Cardiac fibroblast (primary cell): Measurements from ENCODE around the gene SCN5A.

ENCODE experiments used
- DNase-seq, 2 donors: peaks; one replicate each; pipeline versions ENCODE4 v3.0.0 to v3.0.0-alpha.2; 2010; ENCODE audit warnings: low read depth in 2 of 2
- H3K4me3 ChIP-seq, 2 donors: replicated peaks in 1 of 2; 1 replicate in 1 of 2; 2 replicates in 1 of 2; pipeline ENCODE4 v1.5.1; 2011; ENCODE audit warnings: low read depth in 2 of 2, low read length in 2 of 2, mild to moderate bottlenecking in 2 of 2, moderate library complexity in 1 of 2
- TF ChIP-seq, protein P1 (sequence below): IDR thresholded peaks from one replicate; pipeline ENCODE4 v1.5.1; 2011; ENCODE audit warnings: low read depth, mild to moderate bottlenecking, low read length, inconsistent platforms

The SCN5A gene

DNA sequence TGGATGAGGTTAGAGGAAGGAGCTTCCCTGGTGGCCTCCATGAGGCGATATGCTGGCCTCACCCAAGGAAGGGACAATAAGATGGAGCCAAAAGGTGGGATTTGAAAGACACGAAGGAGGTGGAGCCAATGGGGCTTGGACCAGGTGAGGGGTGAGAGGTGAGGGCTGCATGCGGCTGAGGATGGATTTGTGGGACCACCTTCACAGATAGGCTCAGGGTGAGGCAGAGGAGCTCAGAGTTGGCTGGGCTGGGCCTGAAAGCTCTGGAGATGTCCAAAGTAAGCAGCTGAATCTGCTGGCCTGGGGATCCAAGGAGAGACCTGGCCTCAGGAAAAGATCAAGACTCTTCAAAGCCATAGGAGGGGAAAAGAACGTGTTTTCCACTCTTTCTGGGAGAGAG is 103.5 kb downstream of the SCN5A start:
- TF ChIP-seq, protein P1, sequence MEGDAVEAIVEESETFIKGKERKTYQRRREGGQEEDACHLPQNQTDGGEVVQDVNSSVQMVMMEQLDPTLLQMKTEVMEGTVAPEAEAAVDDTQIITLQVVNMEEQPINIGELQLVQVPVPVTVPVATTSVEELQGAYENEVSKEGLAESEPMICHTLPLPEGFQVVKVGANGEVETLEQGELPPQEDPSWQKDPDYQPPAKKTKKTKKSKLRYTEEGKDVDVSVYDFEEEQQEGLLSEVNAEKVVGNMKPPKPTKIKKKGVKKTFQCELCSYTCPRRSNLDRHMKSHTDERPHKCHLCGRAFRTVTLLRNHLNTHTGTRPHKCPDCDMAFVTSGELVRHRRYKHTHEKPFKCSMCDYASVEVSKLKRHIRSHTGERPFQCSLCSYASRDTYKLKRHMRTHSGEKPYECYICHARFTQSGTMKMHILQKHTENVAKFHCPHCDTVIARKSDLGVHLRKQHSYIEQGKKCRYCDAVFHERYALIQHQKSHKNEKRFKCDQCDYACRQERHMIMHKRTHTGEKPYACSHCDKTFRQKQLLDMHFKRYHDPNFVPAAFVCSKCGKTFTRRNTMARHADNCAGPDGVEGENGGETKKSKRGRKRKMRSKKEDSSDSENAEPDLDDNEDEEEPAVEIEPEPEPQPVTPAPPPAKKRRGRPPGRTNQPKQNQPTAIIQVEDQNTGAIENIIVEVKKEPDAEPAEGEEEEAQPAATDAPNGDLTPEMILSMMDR, result no peak
- H3K4me3 ChIP-seq, result no peak overlapping the region
- DNase-seq, result no peak

DNA sequence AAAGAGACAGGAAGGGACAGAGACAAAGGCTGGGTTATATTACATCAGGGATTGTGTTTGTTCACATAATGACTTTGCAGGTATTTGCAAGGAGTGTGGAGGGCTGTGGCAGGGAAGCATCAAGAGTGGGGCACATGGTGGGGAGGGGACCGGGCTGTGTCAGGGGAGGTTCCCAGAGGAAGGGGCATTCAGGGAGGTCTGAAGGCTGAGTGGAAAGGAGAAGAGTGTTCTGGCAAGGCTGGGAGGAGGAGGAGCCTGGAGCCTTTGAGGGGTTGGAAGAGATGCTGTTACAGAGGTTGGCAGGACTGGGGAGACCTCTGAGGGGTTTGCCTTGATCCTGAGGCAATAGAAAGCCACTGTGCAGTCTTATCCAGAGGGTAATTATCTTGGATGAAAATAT is 103.9 kb downstream of the SCN5A start:
- TF ChIP-seq, protein P1, result no peak
- DNase-seq, result no peak
- no peak overlapping the region for H3K4me3 ChIP-seq

DNA sequence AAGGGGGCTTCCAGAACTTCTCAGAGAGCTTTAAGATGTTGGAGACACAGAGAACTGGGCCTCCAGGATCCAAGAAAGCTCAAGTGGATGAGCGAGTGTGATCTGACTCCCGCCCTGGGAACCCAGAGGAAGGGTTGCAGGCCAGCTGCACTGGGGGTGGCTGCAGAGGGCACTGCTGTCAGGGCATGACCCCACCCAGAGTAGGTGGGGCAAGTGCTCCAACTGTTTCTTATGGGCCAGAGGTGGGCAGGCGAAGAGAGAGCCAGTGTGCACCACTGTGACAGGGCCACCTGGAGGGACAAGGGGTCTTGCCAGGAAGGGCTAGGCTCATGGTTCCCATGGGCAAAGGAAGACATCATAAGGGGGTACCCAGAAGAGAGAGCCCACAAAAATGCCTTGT is 104.6 kb downstream of the SCN5A start:
- TF ChIP-seq, protein P1, result no peak
- no peak overlapping the region for H3K4me3 ChIP-seq
- no peak for DNase-seq

DNA sequence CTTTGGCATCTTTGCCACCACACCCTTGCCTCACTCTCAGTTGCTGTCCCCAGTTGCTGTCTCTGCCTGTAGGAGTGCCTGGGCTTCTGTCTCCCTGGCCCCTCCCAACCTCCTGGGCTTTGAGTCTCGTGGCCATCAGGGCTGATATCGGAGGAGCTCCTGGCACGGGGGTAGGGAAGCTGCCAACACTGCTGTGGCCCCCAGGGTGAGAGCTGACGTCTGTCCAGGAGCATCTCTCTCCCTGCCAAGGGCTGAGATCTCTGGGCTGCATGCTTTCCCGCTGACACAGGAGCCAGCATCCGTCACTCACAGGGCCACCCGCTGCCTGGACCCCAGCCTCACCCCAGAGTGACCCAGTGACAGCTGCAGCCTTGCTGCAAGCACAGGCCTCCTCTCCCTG is 105.9 kb downstream of the SCN5A start:
- TF ChIP-seq, protein P1, result no peak
- H3K4me3 ChIP-seq, result no peak overlapping the region
- DNase-seq, result peak in 1 of 2 donors; percentile 44

DNA sequence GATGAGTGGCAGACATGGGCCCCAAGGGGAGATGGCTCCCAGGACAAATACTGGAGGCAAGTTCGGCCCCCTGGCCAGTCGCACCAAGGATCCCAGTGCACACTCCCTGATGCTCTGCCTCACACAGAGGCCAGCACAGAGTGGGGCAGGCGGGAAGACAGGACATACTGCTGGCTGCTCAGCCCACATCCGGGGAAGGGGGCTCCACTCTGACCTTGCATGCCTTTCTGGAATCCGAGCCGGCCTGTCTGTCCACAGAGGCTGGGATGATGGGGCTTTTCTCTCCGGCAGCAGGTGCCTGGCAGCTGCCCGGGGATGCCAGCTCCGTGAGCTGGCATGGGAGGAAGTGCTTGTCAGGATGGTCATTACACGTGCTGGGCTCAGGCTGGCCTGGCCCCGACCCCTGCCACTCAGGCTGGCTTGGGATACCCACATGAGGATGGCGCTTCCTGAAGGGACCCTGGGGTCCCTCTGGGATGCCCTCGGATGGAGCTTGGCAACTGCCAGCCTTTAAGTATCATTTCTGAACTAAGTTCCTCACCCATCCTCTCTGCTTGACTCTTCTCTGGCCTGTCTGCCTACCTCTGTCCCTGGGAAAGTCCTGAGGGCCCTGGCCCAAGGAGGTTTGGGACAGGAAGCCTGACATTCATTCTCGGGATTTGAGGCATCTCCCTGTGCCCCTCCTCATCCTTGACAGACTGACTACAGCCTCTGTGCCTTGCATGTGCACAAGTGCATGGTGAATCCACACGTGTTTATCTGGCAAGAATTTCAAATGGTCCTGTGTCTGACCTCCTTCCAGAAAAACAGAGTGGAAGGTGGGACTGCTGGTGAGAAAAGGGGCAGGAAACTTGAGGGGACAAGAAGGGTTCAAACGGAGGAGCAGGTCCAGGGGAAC is 106.8 kb downstream of the SCN5A start:
- TF ChIP-seq, protein P1, result no peak
- H3K4me3 ChIP-seq, result no peak overlapping the region
- no peak for DNase-seq

DNA sequence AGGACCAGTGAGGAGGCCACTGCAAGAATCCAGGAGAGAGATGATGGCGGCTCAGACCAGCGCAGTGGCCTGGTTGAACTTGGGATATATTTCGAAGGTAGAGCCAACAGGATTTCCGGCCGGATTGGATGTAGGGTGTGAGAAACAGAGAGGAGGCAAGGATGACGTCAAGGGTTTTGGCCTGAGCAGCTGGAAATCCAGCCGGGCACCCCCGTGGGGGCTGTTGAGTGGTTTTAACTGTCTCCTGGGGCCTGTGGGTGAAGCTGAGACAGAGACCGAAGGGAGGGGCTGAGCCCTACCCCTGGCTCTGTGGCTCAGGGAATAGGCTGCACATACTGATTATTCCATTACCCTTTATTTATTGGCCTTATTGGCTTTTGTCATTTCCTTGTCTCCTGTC is 107.7 kb downstream of the SCN5A start:
- TF ChIP-seq, protein P1, result no peak
- H3K4me3 ChIP-seq, result no peak overlapping the region
- DNase-seq, result peak; percentile 44 to 56
